ENCODE data around the gene TECR. TPM values are rescaled to one million over a fixed set of nuclear protein-coding genes. Genes with fewer than 3 reads are reported as not detected.
"Not testable (repeated sequence)": the region's sequence is repeated elsewhere in the genome, so short reads cannot be mapped to it uniquely, and the experiment has no call there.

The TECR gene
- total RNA-seq, 1 experiment from 2014 or later = 166 TPM

DNA sequence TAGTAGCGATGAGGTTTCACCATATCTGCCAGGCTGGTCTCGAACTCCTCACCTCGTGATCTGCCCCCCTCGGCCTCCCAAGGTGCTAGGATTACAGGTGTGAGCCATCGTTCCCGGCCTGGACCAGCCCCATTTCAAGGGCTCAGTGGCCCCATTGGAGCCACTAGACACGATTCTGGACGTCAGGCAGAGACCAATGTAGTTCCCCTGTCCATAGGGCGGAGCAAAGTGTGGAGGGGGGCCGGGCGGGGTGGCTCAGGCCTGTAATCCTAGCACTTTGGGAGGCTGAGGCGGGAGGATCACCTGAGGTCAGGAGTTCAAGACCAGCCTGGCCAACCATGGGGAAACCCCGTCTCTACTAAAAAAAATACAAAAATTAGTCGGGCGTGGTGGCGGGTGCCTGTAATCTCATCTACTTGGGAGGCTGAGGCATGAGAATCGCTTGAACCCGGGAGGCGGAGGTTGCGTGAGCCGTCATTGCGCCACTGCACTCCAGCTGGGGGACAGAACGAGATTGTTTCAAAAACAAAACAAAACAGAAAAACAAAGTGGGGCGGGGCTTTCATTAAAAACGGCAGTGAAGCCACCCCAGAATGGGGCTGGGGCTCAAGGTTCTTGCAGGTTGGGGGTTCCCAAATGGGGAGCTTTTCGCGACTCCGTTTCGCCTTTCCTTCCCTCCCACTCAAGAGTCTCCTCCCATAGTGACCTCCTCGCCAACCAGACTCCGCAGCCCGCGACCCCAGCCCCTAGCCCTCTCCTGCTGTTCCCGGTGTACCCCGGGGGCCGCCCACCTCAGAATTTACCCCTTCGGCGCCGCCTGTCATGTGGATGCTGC, 758 bp upstream of the TECR start:
- DNase-seq (ENCODE audit: low spot score) = no peak
- in situ Hi-C loops (cut with HindIII; ENCODE audit: low sequenced_read_pairs) = no loop called here

GRCh38 chr19:14530005-14530348, 583 bp downstream of the TECR start:
- in situ Hi-C loops (cut with HindIII; ENCODE audit: low sequenced_read_pairs) = no loop called here
- DNase-seq (ENCODE audit: low spot score) = no peak

- DNase-seq (ENCODE audit: low spot score) = no peak
- in situ Hi-C loops (cut with HindIII; ENCODE audit: low sequenced_read_pairs) = no loop called here
Measured at GRCh38 chr19:14530506-14530905, 1.1 kb downstream of the TECR start.

GRCh38 chr19:14533450-14533849, 4.1 kb downstream of the TECR start:
- no peak for DNase-seq (ENCODE audit: low spot score)
- in situ Hi-C loops (cut with HindIII; ENCODE audit: low sequenced_read_pairs) = no loop called here

DNA sequence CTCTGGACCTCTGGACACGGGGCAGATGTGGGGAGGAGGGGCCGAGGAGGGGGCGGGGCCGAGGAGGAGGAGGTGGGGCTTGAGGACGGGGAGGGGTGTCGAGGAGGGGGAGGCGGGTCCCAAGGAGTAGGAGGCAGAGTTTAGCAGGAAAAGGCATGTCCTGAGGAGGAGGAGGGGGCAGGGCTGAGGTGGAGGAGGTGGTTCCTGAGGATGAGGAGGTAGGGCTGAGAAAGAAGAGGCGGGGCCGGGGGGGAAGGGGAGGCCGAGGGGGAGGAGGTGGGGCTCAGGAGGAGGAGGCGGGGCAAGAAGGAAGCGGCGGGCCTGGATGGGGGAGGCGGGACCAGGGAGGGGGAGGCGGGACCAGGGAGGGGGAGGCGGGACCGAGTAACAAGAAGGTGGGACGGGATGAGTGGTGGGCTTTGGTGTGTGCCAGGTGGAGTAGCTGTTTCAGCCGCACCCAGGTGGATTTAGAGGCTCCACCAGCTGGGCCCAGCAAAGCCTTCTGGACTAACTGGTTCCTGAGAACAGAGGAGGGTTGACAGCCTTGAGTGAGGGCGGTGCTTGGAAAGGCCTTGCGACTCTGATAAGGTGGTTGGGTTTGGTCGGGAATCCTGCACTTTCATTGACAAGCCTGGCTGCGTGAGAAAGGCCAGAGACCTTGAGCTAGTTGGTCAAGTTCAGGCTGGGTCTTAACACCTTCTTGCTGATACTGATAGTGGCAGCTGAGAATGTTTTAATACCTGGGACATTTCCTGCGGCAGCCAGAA, 7.7 kb downstream of the TECR start:
- peak; percentile 51 for DNase-seq (ENCODE audit: low spot score)
- in situ Hi-C loops (cut with HindIII; ENCODE audit: low sequenced_read_pairs) = no loop called here

DNA sequence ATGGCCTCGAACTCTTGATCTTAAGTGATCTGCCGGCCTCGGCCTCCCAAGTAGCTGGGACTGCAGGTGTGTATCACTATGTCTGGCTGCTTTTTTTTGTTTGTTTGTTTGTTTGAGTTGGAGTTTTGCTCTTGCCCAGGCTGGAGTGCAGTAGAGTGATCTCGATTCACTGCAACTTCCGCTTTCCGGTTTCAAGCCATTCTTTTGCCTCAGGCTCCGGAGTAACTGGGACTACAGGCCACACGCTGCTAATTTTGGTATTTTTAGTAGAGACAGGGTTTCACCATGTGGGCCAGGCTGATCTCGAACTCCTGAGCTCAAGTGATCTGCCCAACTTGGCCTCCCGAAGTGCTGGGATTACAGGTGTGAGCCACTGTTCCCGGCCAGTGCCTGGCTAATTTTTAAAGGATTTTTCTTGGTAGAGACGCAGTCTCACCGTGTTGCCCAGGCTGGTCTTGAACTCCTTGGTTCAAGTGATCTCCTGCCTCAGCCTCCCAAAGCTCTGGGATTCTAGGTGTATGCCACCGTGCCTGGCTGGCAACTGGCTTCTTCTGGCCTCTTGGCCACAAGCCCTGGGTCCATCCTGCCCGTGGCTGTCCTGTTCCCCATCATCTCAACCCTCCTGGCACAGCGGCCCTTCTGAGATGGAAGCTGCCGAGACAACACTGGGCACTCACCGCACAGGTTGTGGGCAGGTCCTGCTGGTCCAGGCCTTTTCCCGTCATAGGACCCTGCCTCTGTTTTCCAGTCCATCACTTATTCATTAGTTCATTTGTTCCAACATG, 11.5 kb downstream of the TECR start:
- peak; percentile 83 for DNase-seq (ENCODE audit: low spot score)
- in situ Hi-C loops (cut with HindIII; ENCODE audit: low sequenced_read_pairs) = no loop called here

GRCh38 chr19:14541979-14542378, 12.6 kb downstream of the TECR start:
- in situ Hi-C loops (cut with HindIII; ENCODE audit: low sequenced_read_pairs); DNase-seq (ENCODE audit: low spot score): not testable (repeated sequence)

DNA sequence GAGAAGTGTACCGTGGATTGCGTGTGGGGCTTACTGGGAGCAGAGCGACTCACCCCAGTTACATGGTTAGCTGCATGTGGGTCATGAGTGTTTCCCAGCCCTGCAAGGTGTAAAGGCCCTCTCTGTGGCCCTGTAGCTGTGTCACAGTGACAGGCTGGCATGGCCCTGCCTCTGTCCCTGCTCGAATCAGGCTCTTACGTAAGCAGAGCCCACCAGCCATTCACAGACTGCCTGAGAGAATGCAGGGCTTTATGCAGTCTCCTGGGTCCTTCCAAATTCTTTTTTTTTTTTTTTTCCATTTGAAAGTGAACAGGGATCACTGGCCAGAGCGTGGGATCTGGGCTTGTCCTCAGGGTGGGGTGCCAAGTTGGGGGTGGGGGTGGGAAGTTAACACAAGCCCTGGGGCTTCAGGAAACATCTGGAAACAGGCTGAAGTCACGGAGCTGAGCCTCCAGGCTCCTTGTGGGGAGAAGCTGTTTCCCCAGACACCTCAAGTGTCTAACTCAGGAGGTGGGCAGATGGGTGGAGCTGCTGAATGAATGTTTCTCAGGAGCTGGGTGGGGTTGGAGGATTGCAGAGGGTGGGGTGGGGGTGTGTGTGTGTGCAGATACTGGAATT, 13.4 kb downstream of the TECR start:
- no peak for DNase-seq (ENCODE audit: low spot score)
- in situ Hi-C loops (cut with HindIII; ENCODE audit: low sequenced_read_pairs) = no loop called here

DNA sequence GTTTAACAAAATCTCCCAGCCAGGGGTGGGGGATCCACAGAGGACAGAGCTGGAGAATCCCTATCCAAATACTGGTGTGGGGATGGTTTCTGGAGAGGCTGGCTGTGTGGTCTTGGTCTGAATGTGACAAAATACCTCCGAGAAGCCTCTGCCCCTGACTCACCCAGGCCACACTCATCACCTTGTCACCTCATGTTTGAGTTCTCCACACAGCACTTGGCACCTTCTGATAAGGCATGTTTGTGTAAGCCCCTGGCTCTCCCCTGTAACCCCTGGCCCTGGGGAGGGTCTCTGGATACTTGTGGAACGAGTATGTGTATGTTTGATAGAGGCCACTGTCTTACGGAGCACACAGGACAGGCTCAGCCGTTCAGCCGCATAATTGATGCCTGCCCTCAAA, 14.7 kb downstream of the TECR start:
- in situ Hi-C loops (cut with HindIII; ENCODE audit: low sequenced_read_pairs) = no loop called here
- no peak for DNase-seq (ENCODE audit: low spot score)

DNA sequence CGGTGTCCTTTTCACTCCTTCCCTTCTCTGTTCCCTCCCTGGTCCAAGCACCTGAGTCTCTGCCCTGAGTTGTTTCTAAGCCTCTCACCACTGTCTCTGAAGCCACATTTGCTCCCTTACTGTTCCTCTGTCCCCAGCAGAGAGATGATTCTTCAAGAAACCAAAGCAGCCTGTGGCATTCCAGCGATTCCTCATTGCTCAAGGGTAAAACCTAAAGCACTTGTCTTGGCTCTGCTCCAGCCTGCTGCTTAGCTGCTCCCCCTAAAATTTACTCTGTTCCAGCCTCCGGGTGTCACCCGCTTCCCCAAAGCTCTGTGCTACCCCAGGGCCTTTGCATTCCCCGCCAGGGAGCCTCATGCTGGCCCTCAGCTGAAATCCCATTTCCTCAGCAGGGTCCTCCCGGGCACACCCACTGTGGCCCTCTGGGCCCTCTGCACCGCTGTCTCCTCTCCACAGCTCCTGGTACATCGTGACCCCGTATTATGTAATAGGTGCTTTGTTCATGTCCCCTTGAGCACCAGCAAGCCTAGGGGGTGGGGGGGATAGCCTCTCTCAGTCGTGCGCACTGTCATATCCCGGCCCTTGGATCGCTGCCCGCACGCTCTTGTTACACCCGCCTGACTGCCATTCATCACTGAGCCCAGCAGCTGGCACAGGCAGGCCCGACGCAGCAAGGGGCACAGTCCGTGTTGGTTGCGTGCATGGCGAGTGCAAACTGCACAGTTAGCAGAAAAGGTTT, 15.8 kb downstream of the TECR start:
- in situ Hi-C loops (cut with HindIII; ENCODE audit: low sequenced_read_pairs) = no loop called here
- peak; percentile 88 for DNase-seq (ENCODE audit: low spot score)

GRCh38 chr19:14545716-14546082, 16.3 kb downstream of the TECR start:
- in situ Hi-C loops (cut with HindIII; ENCODE audit: low sequenced_read_pairs) = no loop called here
- DNase-seq (ENCODE audit: low spot score) = no peak

- in situ Hi-C loops (cut with HindIII; ENCODE audit: low sequenced_read_pairs) = no loop called here
- DNase-seq (ENCODE audit: low spot score) = peak; percentile 77
Measured at GRCh38 chr19:14550201-14550754, 20.9 kb downstream of the TECR start.

- in situ Hi-C loops (cut with HindIII; ENCODE audit: low sequenced_read_pairs) = not testable (repeated sequence)
- DNase-seq (ENCODE audit: low spot score) = peak; percentile 68
Measured at GRCh38 chr19:14551134-14552005, 22.0 kb downstream of the TECR start.

DNA sequence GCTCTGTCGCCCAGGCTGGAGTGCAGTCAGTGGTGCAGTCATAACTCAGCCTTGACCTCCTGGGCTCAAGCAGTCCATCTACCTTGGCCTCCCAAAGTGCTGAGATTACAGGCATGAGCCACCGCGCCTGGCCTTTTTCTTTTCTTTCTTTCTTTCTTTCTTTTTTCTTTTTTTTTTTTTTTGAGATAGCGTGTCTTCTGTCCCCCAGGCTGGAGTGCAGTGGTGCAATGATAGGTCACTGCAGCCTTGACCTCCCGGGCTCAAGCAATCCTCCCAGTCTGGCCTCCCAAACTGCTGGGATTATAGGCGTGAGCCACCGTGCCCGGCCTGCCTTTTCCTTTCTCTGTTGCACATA, 22.6 kb downstream of the TECR start:
- in situ Hi-C loops (cut with HindIII; ENCODE audit: low sequenced_read_pairs); DNase-seq (ENCODE audit: low spot score): not testable (repeated sequence)

GRCh38 chr19:14553042-14553938, 23.9 kb downstream of the TECR start:
- peak; percentile 90 for DNase-seq (ENCODE audit: low spot score)
- in situ Hi-C loops (cut with HindIII; ENCODE audit: low sequenced_read_pairs) = no loop called here

GRCh38 chr19:14553939-14554243, 24.5 kb downstream of the TECR start:
- in situ Hi-C loops (cut with HindIII; ENCODE audit: low sequenced_read_pairs) = no loop called here
- DNase-seq (ENCODE audit: low spot score) = no peak

GRCh38 chr19:14554382-14554812, 25.0 kb downstream of the TECR start:
- in situ Hi-C loops (cut with HindIII; ENCODE audit: low sequenced_read_pairs) = no loop called here
- peak; percentile 96 for DNase-seq (ENCODE audit: low spot score)
